ENCODE results near the gene CHTOP.

Gene CHTOP

DNA sequence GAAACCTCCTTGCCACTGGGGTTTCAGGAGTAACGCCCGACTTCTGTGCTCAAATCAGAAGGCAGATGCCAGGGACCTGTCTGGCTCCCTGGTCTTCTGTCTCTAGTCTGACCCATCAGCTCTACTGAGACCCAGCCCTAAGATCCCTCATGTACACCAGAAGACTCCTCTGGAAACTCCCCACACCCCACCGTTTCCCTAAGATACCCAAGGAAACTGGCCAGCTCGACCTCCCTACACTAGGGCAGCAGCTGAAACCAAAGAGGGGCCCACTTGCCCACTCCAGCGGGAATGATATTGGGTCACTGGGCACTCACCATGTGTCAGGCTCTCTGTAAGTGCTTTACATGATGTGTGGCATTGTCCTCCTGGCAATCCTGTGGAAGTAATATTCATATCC is 20.5 kb upstream of the CHTOP start:
- DNase-seq, result peak; percentile 41

DNA sequence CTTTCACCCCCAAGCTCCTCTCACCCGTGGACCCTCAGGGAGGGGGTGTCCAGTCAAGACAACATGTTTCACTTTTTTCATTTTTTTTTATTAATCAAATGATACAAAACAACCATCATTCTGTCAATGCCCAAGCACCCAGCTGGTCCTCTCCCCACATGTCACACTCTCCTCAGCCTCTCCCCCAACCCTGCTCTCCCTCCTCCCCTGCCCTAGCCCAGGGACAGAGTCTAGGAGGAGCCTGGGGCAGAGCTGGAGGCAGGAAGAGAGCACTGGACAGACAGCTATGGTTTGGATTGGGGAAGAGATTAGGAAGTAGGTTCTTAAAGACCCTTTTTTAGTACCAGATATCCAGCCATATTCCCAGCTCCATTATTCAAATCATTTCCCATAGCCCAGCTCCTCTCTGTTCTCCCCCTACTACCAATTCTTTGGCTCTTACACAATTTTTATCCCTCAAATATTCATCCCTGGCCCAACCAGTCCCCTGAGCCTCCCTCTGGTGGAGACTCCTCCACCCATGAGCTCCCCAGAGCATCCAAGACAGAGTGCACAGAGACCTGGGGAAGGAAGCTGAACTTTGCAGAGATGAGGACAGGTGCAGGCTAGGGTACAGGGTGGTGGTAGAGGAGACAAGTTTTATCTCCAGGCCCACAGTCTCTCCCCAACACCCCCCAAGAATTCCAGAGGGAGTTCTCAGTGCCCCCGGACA is 19.5 kb upstream of the CHTOP start:
- DNase-seq, result no peak

DNA sequence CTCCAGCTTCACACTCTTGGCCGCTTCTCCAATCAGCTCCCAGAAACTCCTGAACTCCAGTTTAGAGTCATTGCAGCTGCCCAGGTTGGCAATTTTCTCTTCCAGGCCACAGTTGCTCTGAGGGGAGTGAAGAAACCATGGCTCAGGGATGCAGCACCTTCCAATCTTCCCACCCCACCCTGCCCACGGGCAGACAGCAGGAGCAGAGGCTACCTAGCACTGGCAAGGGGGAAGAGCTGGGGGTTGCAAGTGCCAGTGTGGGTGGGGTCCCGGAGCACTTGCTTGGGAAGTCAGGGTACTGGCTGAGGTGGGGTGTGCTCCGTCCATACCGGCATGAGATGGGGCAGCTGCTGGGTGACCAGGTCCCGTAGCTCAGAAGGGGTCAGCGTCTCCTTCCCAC is 19.0 kb upstream of the CHTOP start:
- no peak for DNase-seq

DNA sequence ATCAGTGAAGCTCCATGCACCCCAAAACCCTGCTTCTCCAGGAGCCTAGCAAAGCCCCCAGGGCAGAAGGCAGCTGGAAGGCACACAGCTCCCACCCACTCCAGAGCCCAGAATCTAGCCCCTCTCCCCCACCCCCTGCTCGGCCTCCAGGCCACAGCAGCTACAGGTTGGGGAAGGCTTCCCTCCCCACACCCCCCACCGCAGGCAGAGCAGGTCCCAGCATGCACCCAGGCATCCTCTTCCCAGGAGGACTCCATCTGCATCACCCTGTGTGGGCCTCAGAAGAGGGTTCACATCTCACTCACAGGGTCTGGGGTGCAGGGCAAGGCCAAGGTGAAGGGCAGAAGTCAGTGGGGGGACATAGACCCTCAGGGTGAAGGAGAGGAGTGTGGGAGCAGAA is 18.5 kb upstream of the CHTOP start:
- DNase-seq, result no peak

DNA sequence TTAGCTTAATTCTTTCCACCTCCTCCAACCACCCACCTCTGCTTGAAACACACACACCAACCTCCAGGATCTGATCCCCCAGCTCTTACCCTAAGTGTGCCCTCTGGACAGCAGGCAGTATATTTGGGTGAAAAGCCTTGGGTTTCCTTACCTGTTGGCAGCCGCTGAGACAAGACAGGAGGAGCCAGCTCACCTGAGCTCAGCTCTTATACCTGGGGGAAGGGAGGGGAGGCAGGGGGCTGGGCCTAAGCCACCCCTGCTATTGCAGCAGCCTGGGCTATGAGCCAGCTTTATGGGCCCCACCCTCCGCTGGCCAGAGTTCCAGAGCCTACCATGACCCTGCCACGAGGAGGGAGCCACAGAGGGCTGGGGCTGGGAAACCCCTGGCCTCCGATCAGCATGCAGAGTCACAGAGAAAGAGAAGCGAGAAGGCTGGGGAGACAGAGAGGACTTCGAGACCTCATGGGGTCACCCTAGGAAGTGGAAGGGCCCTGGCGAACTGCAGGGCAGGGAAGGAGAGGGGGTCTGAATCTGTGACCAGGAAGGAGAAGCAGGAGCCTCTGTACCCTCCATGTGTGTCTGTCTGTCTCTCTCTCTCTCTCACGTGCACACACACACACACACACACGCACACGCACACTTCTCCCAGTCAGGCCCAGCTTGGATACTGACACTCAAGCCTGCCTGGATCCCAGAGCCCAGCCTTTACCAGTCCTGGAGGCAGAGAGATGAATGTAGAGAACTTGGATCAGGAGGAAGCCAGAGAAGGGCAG is 17.5 kb upstream of the CHTOP start, which contains the start of gene S100A14:
Gene S100A14 (minus strand): TSS at position 182 of the 773 bp plus-strand sequence. CDS start 467 bp downstream, outside the sequence.
- DNase-seq, result no peak

DNA sequence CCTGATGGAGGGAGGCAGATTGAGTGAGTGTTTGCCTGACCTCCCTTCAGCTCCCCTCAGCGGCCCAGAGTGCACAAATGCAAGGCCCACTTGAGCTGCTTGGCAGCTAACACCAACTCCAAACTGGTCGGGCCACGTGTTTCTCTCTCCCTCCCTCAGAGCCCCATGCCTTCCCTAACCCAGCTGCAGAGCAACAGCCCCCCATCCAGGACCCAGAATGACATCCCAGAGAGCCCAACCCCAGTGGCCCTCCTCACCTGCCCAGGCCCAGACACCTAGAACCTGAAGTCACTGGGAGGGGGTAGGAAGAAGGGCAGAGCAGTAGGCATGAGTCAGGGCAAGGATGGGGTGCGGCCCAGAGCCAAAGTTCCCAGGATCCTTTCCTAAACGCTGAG is 17.0 kb upstream of the CHTOP start:
- no peak for DNase-seq

DNA sequence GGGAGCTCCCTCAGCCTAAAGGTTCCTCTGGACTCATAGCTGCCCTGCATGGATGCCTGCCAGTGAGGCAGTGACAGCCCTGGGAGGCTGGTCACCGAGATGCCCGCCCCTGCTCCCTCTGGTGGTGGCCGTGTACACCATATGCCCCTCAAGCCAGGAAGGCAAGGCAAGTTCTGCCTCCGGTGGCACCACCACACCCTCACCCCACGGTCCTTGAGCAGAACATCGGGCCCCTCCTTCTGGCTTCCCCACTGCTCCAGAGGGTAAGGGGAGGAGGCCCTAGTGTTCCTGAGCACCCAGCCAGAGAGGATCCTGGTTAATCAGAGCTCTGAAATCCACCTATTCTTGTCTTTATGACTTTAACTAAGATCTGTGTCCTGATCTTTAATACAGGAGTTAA is 16.2 kb upstream of the CHTOP start:
- no peak for DNase-seq

DNA sequence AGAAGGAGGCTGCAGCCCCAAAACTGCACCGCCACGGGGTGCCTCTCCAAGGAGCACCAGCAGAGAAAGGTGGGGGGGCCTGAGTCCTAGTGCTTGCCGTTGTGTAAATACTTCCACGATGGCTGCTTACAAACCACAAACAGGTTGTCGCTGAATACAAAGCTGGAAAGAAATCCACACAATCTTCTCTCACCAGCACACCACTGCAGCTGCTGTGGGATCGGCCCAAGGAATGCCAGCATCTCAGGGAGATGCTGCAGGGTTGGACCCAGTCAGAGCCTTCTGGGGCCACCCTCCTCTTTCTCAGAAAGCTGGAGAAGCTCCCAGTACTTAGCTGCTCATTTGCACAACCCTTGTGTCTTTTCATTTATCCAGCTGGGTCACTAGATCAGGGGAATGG is 14.7 kb upstream of the CHTOP start:
- no peak for DNase-seq

DNA sequence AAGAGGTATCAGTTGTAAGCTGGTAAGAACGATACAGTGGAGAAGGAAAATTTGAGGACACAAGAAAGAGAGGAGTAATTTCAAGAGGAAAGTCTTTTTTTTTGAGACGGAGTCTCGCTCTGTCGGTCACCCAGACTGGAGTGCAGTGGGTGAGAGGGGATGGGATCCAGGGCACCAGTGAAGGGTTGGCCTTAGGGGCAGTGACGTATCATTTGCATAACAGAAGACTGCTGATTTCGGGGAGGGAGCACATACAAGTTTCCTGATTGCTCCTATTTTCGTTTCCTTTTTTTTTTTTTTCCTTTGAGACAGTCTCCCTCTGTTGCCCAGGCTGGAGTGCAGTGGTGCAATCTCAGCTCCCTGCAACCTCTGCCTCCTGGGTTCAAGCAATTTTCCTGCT is 10.8 kb upstream of the CHTOP start:
- no peak for DNase-seq

DNA sequence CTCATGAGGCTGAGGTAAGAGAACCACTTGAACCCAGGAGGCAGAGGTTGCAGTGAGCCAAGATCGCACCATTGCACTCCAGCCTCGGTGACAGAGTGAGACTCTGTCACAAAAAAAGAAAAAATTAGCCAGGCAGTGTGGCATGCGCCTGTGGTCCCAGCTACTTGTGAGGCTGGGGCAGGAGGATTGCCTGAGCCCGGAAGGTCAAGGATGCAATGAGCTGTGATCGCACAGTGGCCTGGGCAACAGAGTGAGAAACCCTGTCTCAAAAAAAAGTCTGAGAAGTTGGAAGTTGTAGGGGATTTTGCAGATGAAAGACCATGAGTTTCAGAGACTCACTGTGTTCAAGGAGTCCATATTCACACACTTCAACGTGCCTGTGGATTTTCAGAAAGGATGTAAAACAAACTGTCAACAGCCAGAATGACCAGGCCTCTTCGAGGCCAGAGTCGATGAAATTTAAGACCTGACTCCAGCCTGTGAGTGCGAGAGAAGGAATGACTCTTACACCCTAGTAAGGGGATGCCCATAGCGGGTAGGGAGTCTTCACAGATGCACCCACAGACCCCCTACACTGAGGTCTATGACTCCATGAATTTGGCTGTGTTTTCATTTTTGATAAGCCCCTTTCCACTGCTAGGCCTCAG is 8.8 kb upstream of the CHTOP start:
- DNase-seq, result no peak

DNA sequence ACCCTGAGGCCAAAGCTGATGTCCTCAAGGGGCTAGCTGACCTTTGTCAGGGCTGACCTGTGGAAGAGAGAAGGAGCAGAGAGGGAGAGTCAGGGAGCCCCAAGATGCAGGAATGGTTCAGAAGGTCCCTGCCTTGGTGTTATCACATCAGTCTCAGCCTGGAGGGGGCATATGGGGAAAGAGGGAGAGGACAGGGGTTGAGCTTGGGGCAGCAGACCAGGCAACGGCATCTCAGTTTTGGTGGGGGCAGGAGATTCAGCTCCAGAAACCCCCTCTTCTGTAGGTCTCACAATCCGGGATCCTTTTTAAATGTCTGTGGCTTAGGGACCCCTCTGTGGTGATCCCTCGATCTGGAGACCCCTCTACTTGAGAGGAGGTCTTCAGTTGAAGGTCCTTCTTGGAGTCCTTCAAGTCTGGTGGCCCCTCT is 7.4 kb upstream of the CHTOP start:
- no peak for DNase-seq

DNA sequence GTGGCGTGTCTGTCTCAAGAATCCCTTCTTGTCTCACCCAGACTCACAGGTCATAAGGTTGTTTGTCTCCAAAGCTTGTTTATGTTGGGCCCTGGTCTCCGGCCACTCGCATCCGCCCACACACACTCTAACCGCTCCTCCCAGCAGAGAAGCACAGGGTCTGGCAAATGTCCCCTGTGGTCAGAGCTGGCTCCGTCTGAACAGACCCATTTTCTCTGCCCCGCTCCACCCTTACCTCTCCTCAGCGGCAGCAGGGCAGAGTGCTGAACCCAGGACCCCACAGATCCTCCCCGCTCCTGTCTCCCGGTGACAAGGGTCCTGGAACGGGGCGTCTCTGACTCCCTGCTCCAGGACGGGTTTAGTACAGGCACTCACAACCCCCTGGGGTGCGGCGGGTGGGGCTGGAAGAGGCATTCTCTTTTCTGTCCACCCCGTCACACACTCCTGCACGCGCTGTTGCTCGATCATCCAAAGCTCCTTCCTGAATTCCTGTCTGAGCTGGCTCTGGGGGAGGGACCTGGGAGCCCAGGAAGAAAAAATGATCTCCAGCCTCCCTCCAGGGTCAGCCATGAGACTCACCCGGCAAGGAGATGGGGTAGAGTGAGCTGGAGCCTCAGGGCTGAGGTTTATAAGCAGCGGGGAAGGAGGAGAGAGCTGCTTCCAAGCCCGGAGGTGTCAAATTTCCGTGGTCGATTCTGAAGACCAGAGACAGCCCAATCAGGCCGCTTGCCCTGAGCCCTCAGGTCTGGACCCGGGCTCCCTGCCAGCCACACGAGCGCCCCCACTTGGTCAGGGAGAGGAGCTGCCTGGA is 6.8 kb upstream of the CHTOP start, which contains the start of gene S100A13:
Gene S100A13 (minus strand): TSS at position 602 of the 811 bp plus-strand sequence. CDS start 1,033 bp downstream, outside the sequence.
- DNase-seq, result peak; percentile 89

DNA sequence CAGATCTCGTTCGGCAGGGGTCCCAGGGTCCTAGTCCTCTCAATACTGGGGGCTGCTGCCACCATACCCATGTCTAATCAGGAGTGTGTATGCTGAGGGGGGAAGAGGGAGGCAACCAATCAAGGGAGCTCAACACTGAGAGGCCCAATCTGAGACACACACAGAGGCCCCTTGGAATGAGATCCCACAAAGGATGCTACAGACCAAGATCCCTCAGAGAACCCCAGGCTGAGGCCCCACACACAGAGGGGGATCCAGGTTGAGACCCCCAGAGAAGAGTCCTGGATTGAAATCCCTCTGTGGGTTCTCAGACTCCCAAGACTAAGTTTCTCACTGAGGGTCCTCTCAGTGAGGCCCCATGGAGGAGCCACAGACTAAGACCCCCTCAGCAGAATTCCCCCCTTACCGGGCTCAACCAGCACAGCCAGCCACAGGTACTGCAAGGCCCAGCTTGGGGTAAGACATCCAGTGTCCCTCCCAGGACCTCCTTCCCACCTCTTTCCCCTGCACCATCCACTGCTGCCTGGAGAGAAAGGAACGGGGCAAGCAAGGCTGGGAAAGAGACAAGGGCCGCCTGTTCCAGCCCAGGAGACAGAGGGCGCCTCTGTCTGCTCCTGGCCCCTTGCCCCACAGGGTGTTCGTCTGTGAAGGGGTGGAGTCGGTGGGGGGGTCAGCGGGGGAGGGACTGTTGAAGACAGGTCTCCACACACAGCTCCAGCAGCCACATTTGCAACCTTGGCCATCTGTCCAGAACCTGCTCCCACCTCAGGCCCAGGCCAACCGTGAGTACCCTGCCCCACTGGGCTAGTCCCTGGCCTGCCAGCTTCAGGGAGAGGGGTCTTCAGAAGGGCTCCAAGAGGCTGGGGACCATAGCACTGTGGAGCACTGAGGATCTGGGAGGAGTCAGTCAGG is 5.9 kb upstream of the CHTOP start, which contains the start of gene S100A1:
Gene S100A1 (plus strand): TSS at position 720 of the 912 bp plus-strand sequence. CDS start 2,088 bp downstream, outside the sequence.
- DNase-seq, result peak; percentile 60

DNA sequence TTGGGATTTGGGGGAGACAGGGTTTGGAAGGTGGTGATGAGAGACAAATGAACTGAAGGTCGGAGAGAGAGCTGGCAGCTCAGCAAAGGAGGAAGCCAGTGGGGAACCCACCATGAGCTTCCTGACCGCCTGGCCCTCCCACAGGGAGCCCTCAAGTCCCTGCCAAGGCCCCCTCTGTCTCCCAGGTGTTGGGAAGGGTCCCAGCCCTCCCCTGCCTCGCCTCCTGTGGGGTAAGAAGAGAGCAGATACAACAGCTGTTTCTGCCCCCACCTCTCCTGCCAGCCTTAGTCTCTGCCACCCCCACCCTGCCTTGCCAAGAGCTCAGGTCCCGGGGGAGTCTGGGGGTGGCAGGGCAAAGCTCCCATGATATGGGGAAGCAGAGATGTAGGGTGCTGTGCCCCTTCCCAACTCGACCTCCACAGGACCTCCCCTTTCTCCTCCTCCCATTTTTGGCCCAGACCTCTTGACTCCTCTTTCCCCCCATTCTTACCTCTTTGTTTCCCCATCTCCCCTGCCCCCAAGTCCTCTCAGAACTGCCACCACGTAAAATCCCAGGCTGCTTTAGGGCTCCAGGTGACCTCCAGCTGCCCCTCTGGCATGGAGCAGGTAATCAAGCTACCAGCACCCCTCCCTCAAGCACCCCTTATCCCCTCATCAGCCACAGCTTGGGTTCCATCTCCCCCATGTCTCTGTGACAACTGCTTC is 5.1 kb upstream of the CHTOP start:
- no peak for DNase-seq

DNA sequence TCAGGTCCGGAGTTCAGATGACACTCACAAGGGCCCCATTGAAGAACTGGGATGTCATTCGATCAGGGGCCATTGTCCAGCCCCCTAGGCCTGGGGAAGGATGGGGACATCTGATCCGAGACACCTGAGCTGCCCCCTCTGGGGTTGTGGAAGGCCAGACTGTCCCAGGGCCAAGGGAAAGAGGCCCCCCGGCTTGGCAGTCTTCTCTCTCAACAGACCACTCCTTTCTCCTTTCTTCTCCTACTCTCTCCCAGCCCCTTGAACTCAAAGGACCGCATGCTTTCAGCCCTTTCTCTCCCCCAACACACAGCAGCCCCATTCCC is 4.6 kb upstream of the CHTOP start:
- DNase-seq, result no peak

DNA sequence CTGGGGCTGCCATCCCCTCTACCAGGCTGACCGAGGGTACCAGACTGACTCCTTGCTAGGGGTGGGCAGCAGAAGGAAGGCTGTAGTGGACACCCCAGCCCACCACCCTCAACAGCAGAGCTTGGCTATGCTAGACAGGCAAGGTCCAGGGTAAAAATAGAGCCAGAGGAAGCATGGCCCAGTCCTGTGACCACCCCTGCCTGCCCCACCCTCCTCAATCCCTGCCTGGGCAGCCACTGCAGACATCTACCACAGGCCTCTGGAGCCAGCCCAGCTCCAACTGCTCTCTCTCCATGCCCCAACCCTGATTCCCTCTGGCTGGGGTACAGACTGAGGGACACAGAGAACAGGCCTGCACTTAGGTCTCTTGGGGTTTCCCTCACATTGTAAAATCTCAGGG is 3.9 kb upstream of the CHTOP start:
- DNase-seq, result no peak

DNA sequence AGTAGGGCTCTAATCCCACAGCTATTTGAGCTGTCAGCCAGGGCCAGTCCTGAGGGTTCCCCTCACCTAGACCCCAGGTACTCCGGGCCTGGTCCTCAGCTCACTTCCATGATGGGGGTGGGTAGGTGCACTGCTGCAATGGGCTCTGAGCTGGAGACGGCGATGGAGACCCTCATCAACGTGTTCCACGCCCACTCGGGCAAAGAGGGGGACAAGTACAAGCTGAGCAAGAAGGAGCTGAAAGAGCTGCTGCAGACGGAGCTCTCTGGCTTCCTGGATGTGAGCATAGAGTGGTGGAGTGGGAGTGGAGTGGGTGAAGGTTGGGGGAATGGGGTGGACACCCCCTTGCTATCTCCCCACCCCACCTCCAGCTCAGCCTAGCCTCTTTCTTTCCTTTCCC is 3.5 kb upstream of the CHTOP start:
- no peak for DNase-seq

DNA sequence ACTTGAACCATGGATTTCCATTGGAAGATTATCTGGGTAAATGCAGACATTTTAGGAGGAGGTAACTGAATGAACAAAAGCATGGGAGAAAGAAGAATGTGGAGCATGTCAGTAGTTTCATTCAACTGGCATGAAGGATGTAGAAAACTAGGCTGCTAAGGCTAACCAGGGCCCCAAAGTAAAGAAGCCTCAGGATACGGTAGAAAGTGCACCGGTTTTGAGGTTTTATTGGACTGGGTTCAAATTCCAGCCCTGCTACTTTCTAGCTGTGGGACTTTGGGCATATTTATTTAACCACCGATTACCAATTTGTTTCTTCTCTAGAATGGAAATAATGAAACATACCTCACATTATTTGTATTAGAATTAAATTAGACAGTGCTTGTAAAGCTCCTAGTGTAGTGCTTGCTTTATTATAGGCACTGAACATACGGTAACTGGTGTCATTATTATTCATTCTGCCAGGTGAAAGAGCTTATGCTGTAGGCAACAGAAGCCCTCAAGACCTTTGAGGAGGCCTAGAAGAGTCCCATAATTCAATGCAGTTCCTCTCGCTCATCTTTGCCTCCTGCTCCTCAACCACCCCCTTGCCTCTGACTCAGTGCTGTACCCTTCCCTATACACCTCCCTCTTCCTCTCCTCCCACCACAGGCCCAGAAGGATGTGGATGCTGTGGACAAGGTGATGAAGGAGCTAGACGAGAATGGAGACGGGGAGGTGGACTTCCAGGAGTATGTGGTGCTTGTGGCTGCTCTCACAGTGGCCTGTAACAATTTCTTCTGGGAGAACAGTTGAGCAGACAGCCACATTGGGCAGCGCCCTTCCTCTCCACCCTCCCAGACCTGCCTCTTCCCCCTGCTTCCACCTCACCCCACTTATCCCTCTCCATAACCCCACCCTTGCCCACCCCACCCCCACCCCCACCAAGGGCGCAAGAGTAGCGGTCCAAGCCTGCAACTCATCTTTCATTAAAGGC is 2.5 kb upstream of the CHTOP start:
- no peak for DNase-seq

DNA sequence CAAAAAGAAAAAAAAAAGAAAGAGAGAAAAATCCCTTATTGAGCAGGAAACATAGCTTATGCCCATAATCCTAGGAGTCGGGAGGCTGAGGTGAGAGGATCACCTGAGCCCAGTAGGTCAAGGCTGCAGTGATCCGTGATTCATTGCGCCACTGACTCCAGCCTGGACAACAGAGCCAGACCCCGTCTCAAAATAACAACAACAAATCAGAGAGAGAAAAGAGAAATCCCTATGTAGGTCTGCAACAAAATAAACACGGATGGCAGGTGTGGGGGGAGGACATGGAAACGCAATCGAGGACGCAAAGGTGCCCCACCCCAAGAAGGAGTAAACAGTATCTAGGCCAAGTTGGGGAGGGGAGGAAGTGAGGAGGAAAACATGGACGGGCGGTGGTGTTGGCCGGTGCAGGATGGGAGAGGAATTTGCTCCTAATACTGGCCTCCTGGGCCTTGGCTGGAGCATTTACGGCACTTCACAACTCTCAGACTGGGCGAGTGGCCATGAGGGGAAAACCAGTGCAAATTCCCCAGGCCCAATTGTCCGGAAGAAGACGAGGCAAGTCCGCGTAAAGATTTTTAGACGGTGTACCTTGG is 609 bp upstream of the CHTOP start:
- DNase-seq, result no peak

Data from right forelimb (tissue), 1 donor.